ENCODE results near the gene IPCEF1. TPM values are rescaled to one million over a fixed set of nuclear protein-coding genes. Genes with fewer than 3 reads are reported as not detected.

IPCEF1 gene
- total and polyA plus RNA-seq, 2 of the 8 experiments (the other 6 are each of a cell fraction or from before 2014, with no cell fraction given), result 0.41 to 0.78 TPM

- TF ChIP-seq MAX (IDR thresholded peaks at IDR 0.05) (no peak), BACH1 (IDR thresholded peaks at IDR 0.05; ENCODE audit: low read length) (no peak), CHD2 (IDR thresholded peaks at IDR 0.05; ENCODE audit: low read length) (no peak), BCL11A (IDR thresholded peaks at IDR 0.05; ENCODE audit: low read depth in 2 of 2, low read length in 2 of 2) (no peak), RXRA (IDR thresholded peaks at IDR 0.05; ENCODE audit: insufficient read depth, low read depth, low read length) (no peak)
Observed at GRCh38 chr6:154345811-154346210, 10.8 kb downstream of the IPCEF1 start (continued).
